ENCODE results near the gene SETBP1.

Gene SETBP1

DNA sequence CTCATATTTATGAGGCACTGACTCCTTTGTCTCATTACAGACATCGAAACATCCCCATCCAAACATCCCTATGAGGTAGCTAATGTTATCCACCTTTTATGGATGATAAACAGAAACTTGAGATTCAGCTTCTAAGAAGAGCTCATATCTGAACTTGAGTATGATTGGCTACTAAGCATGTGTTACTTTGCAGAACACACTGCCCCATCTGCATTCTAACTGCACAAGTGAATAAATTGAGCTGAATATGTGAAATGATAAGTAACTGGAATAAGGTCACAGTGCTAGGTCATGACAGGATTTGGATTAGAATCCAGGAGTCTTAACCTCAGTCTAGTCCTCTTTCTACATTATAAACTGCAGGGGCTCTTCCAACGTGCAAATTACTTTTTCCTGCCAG, 172.7 kb downstream of the SETBP1 start:
- TF ChIP-seq ZFP3 (CRISPR knock-in tag; IDR thresholded peaks at IDR 0.05): no peak
- no peak for TF ChIP-seq ISL1 (CRISPR knock-in tag; IDR thresholded peaks at IDR 0.05)
- no peak for TF ChIP-seq SNAI2 (CRISPR knock-in tag; IDR thresholded peaks at IDR 0.05)
- TF ChIP-seq TOX (CRISPR knock-in tag; IDR thresholded peaks at IDR 0.05; ENCODE audit: borderline replicate concordance): no peak
- no peak for TF ChIP-seq PPARA (CRISPR knock-in tag; IDR thresholded peaks at IDR 0.05; ENCODE audit: borderline replicate concordance)
- no peak for ATAC-seq

DNA sequence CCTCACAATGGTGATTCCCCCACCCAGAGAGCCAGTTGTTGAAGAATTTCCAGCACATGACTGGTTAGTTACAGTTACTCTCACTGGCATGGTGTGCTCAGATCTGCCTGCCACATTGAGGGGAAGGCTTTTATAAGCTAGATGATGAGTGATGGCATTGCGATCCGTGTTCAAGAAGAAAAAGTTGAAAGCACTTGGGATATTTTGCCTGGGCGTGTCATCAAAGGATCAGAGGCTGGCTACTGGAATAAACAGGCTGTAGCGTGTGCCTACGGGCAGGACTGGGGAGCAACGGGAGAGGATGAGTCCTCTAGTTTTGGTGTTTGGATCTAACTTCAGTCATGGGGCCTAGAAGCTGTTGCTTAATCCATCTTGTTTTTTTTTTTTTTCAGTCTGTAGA, 175.0 kb downstream of the SETBP1 start:
- TF ChIP-seq ZNF565 (CRISPR knock-in tag; conservative IDR thresholded peaks at IDR 0.05; ENCODE audit: low read depth) (no peak), RARB (CRISPR knock-in tag; IDR thresholded peaks at IDR 0.05) (no peak), ISL1 (CRISPR knock-in tag; IDR thresholded peaks at IDR 0.05) (no peak), TCF4 (CRISPR knock-in tag; IDR thresholded peaks at IDR 0.05; ENCODE audit: borderline replicate concordance) (no peak), BACH2 (CRISPR knock-in tag; IDR thresholded peaks at IDR 0.05; ENCODE audit: borderline replicate concordance) (no peak), SNAI2 (CRISPR knock-in tag; IDR thresholded peaks at IDR 0.05) (no peak), ARNTL (CRISPR knock-in tag; IDR thresholded peaks at IDR 0.05; ENCODE audit: borderline replicate concordance, low read depth) (no peak), ZNF8 (CRISPR knock-in tag; IDR thresholded peaks at IDR 0.05) (no peak), CSDC2 (CRISPR knock-in tag; IDR thresholded peaks at IDR 0.05) (no peak), ZFP3 (CRISPR knock-in tag; IDR thresholded peaks at IDR 0.05) (no peak), ESRRG (CRISPR knock-in tag; IDR thresholded peaks at IDR 0.05) (no peak), GLIS3 (CRISPR knock-in tag; IDR thresholded peaks at IDR 0.05) (no peak), ZFP30 (CRISPR knock-in tag; IDR thresholded peaks at IDR 0.05) (no peak), ZNF70 (CRISPR knock-in tag; IDR thresholded peaks at IDR 0.05) (no peak)
- TF ChIP-seq, protein P1, sequence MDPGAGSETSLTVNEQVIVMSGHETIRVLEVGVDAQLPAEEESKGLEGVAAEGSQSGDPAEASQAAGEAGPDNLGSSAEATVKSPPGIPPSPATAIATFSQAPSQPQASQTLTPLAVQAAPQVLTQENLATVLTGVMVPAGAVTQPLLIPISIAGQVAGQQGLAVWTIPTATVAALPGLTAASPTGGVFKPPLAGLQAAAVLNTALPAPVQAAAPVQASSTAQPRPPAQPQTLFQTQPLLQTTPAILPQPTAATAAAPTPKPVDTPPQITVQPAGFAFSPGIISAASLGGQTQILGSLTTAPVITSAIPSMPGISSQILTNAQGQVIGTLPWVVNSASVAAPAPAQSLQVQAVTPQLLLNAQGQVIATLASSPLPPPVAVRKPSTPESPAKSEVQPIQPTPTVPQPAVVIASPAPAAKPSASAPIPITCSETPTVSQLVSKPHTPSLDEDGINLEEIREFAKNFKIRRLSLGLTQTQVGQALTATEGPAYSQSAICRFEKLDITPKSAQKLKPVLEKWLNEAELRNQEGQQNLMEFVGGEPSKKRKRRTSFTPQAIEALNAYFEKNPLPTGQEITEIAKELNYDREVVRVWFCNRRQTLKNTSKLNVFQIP (CRISPR knock-in tag; IDR thresholded peaks at IDR 0.05; ENCODE audit: borderline replicate concordance, low read depth): no peak
- TF ChIP-seq, protein P2, sequence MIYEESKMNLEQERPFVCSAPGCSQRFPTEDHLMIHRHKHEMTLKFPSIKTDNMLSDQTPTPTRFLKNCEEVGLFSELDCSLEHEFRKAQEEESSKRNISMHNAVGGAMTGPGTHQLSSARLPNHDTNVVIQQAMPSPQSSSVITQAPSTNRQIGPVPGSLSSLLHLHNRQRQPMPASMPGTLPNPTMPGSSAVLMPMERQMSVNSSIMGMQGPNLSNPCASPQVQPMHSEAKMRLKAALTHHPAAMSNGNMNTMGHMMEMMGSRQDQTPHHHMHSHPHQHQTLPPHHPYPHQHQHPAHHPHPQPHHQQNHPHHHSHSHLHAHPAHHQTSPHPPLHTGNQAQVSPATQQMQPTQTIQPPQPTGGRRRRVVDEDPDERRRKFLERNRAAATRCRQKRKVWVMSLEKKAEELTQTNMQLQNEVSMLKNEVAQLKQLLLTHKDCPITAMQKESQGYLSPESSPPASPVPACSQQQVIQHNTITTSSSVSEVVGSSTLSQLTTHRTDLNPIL (CRISPR knock-in tag; IDR thresholded peaks at IDR 0.05; ENCODE audit: low read depth): no peak
- TF ChIP-seq, protein P3, sequence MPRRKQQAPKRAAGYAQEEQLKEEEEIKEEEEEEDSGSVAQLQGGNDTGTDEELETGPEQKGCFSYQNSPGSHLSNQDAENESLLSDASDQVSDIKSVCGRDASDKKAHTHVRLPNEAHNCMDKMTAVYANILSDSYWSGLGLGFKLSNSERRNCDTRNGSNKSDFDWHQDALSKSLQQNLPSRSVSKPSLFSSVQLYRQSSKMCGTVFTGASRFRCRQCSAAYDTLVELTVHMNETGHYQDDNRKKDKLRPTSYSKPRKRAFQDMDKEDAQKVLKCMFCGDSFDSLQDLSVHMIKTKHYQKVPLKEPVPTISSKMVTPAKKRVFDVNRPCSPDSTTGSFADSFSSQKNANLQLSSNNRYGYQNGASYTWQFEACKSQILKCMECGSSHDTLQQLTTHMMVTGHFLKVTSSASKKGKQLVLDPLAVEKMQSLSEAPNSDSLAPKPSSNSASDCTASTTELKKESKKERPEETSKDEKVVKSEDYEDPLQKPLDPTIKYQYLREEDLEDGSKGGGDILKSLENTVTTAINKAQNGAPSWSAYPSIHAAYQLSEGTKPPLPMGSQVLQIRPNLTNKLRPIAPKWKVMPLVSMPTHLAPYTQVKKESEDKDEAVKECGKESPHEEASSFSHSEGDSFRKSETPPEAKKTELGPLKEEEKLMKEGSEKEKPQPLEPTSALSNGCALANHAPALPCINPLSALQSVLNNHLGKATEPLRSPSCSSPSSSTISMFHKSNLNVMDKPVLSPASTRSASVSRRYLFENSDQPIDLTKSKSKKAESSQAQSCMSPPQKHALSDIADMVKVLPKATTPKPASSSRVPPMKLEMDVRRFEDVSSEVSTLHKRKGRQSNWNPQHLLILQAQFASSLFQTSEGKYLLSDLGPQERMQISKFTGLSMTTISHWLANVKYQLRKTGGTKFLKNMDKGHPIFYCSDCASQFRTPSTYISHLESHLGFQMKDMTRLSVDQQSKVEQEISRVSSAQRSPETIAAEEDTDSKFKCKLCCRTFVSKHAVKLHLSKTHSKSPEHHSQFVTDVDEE (CRISPR knock-in tag; IDR thresholded peaks at IDR 0.05): no peak
- TF ChIP-seq, protein P4, sequence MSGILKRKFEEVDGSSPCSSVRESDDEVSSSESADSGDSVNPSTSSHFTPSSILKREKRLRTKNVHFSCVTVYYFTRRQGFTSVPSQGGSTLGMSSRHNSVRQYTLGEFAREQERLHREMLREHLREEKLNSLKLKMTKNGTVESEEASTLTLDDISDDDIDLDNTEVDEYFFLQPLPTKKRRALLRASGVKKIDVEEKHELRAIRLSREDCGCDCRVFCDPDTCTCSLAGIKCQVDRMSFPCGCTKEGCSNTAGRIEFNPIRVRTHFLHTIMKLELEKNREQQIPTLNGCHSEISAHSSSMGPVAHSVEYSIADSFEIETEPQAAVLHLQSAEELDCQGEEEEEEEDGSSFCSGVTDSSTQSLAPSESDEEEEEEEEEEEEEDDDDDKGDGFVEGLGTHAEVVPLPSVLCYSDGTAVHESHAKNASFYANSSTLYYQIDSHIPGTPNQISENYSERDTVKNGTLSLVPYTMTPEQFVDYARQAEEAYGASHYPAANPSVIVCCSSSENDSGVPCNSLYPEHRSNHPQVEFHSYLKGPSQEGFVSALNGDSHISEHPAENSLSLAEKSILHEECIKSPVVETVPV (CRISPR knock-in tag; IDR thresholded peaks at IDR 0.05): no peak
- ATAC-seq: no peak

DNA sequence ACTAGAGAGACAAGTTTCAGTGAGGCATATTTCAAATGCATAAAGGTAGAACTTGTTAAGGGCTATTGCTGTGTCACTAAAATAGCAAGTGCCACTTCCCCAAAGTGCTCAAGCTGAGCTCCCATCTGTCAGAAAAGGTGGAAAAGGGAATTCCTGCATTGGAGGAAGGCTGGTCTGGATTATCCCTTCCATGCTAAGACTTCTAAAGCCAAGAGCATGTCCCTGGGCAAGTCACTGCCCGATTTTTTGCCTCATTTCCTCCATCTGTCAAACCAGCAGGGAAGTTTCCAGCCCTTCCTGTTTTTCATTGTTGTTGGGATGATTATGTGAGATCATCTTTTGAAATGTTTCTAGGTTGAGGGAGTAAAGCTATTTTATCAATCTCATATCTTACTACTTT, 175.5 kb downstream of the SETBP1 start:
- ATAC-seq: no peak
- TF ChIP-seq RARB (CRISPR knock-in tag; IDR thresholded peaks at IDR 0.05): no peak
- no peak for TF ChIP-seq GLIS3 (CRISPR knock-in tag; IDR thresholded peaks at IDR 0.05)
- TF ChIP-seq OSR1 (CRISPR knock-in tag; IDR thresholded peaks at IDR 0.05): no peak
- TF ChIP-seq ZFP3 (CRISPR knock-in tag; IDR thresholded peaks at IDR 0.05): no peak
- TF ChIP-seq, protein P1 (CRISPR knock-in tag; IDR thresholded peaks at IDR 0.05; ENCODE audit: borderline replicate concordance, low read depth): no peak
- TF ChIP-seq, protein P2 (CRISPR knock-in tag; IDR thresholded peaks at IDR 0.05; ENCODE audit: low read depth): no peak
- no peak for TF ChIP-seq ZNF8 (CRISPR knock-in tag; IDR thresholded peaks at IDR 0.05)
- no peak for TF ChIP-seq ISL1 (CRISPR knock-in tag; IDR thresholded peaks at IDR 0.05)
- no peak for TF ChIP-seq BACH2 (CRISPR knock-in tag; IDR thresholded peaks at IDR 0.05; ENCODE audit: borderline replicate concordance)
- no peak for TF ChIP-seq TOX (CRISPR knock-in tag; IDR thresholded peaks at IDR 0.05; ENCODE audit: borderline replicate concordance)
- no peak for TF ChIP-seq CSDC2 (CRISPR knock-in tag; IDR thresholded peaks at IDR 0.05)
- TF ChIP-seq ZNF70 (CRISPR knock-in tag; IDR thresholded peaks at IDR 0.05): no peak

Measured in SK-N-SH treated with all-trans-retinoic acid at 6 μM for 48 hours (cell line).